ENCODE measurements around the gene ST6GALNAC4.

GRCh38 chr9:127898433-127899127 lies 18.3 kb downstream of the ST6GALNAC4 start:
- TF ChIP-seq POLR2A (IDR thresholded peaks at IDR 0.05) (no peak), EP300 (IDR thresholded peaks at IDR 0.05; ENCODE audit: low read depth) (no peak)

All from transverse colon (tissue), 1 donor.